ENCODE measurements around the gene AP3S1. TPM values are rescaled to one million over a fixed set of nuclear protein-coding genes. Genes with fewer than 3 reads are reported as not detected.

AP3S1 gene
- total RNA-seq, 2 experiments from 2014 or later, result 76.0 to 89.5 TPM

GRCh38 chr5:115842089-115842935 is 577 bp downstream of the AP3S1 start:
- peak overlapping the region; percentile 50 for H2AFZ ChIP-seq (ENCODE audit: low read length)
- no peak for TF ChIP-seq EZH2phosphoT487 (IDR thresholded peaks at IDR 0.05; ENCODE audit: borderline replicate concordance, low read depth, low read length)
- TF ChIP-seq CTCF (conservative IDR thresholded peaks at IDR 0.05; ENCODE audit: low read length), result peak; percentile 35; the same call in 1 of the 2 replicates
- H3K9me2 ChIP-seq (ENCODE audit: insufficient read depth, low read length), result no peaks in the 10 kb centered on the region
- intact Hi-C loops (cut with micrococcal nuclease; ENCODE audit: unreplicated experiment), result loop anchor here (5.0 kb wide), 2 partner anchors 195 to 545 kb away; partner anchors contain the start of gene CCDC112
- H3K4me1 ChIP-seq (ENCODE audit: insufficient read depth, low read length, poor library complexity, severe bottlenecking), result peaks cover 57% of the 10 kb centered on the region
- ChIA-PET POLR2A (interaction anchor here (0.6 to 1.5 kb wide), 10 partner anchors 10 to 219 kb away, joined by 3 to 5 read pairs (median 3); no protein-coding TSS in a partner anchor), CTCF (ENCODE audit: unreplicated experiment) (no interaction called here)
- H3K27ac ChIP-seq (ENCODE audit: low read depth, low read length, poor library complexity, severe bottlenecking), result peak overlapping the region; percentile 80
- BruUV-seq (replicated peaks), result no TSS peak
- H3K79me2 ChIP-seq (ENCODE audit: insufficient read depth, low read depth, low read length), result peaks cover 90% of the 10 kb centered on the region
- peak overlapping the region; percentile 90 for H3K4me3 ChIP-seq (ENCODE audit: low read depth, low read length, poor library complexity, severe bottlenecking)
- H4K20me1 ChIP-seq (ENCODE audit: insufficient read depth, low read length), result peaks cover 34% of the 10 kb centered on the region
- H3K4me2 ChIP-seq (ENCODE audit: low read length), result peak overlapping the region; percentile 81
- peaks cover 13% of the 10 kb centered on the region for H3K36me3 ChIP-seq (ENCODE audit: insufficient read depth, low read length)
- no peaks in the 10 kb centered on the region for H3K9me3 ChIP-seq (ENCODE audit: low read length)
- DNase-seq (ENCODE audit: low spot score), result peak; percentile 61

- ChIA-PET POLR2A (interaction anchor here (0.6 to 1.5 kb wide), 12 partner anchors 9 to 894 kb away, joined by 3 to 5 read pairs (median 3); no protein-coding TSS in a partner anchor), CTCF (ENCODE audit: unreplicated experiment) (interaction anchor here (0.6 kb wide), 1 partner anchor 24 kb away, joined by 3 read pairs; no protein-coding TSS in a partner anchor)
- H3K27ac ChIP-seq (ENCODE audit: low read depth, low read length, poor library complexity, severe bottlenecking), result peak overlapping the region; percentile 80
- intact Hi-C loops (cut with micrococcal nuclease; ENCODE audit: unreplicated experiment), result loop anchor here (5.0 kb wide), 2 partner anchors 194 to 546 kb away; partner anchors contain the start of gene CCDC112
- H3K4me1 ChIP-seq (ENCODE audit: insufficient read depth, low read length, poor library complexity, severe bottlenecking), result peaks cover 57% of the 10 kb centered on the region
- TSS peak; percentile 66 for BruUV-seq (replicated peaks)
- H3K36me3 ChIP-seq (ENCODE audit: insufficient read depth, low read length), result peaks cover 7% of the 10 kb centered on the region; the same call in 1 of the 2 replicates
- H3K4me2 ChIP-seq (ENCODE audit: low read length), result peak overlapping the region; percentile 81
- TF ChIP-seq EZH2phosphoT487 (IDR thresholded peaks at IDR 0.05; ENCODE audit: borderline replicate concordance, low read depth, low read length) (no peak), CTCF (conservative IDR thresholded peaks at IDR 0.05; ENCODE audit: low read length) (no peak)
- no peak overlapping the region; the same call in 1 of the 2 replicates for H2AFZ ChIP-seq (ENCODE audit: low read length)
- H3K79me2 ChIP-seq (ENCODE audit: insufficient read depth, low read depth, low read length), result peaks cover 90% of the 10 kb centered on the region
- H3K9me3 ChIP-seq (ENCODE audit: low read length), result no peaks in the 10 kb centered on the region
- peaks cover 29% of the 10 kb centered on the region for H4K20me1 ChIP-seq (ENCODE audit: insufficient read depth, low read length)
- H3K4me3 ChIP-seq (ENCODE audit: low read depth, low read length, poor library complexity, severe bottlenecking), result peak overlapping the region; percentile 90
- DNase-seq (ENCODE audit: low spot score), result peak; percentile 18
- H3K9me2 ChIP-seq (ENCODE audit: insufficient read depth, low read length), result no peaks in the 10 kb centered on the region
Observed at GRCh38 chr5:115842952-115843351, 1.2 kb downstream of the AP3S1 start.

Measured in OCI-LY7 (cell line).